Left lung (tissue), 10 donors: ENCODE data around the gene HERC4. TPM values are rescaled to one million over a fixed set of nuclear protein-coding genes. Genes with fewer than 3 reads are reported as not detected.

Experiments
- ATAC-seq: fragments of 200-7000 bp; cut with Tn5 transposase; one replicate; pipeline ENCODE4 v1.9.1; 2020; ENCODE audit warnings: moderate library complexity
- DNase-seq, 4 donors: peaks; one replicate each; pipeline ENCODE4 v3.0.0-alpha.2; 2013 to 2020
- H3K27ac ChIP-seq, 2 donors: fragments of 200-600 bp; sonication (generic) in 1 of 2; one replicate each; pipeline versions ENCODE4 v1.5.0 to v1.8.0; 2020 to 2021
- H3K27me3 ChIP-seq, 2 donors: fragments of 200-600 bp; sonication (generic) in 1 of 2; one replicate each; pipeline versions ENCODE4 v1.5.0 to v1.8.0; 2020 to 2021
- H3K36me3 ChIP-seq, 2 donors: fragments of 200-600 bp; sonication (generic) in 1 of 2; one replicate each; pipeline versions ENCODE4 v1.5.0 to v1.8.0; 2020 to 2021
- H3K4me1 ChIP-seq, 2 donors: fragments of 200-600 bp; one replicate each; pipeline ENCODE4 v1.8.0; 2021
- H3K4me3 ChIP-seq, 2 donors: fragments of 200-600 bp; sonication (generic) in 1 of 2; one replicate each; pipeline versions ENCODE4 v1.5.0 to v1.8.0; 2020 to 2021; ENCODE audit warnings: mild to moderate bottlenecking in 1 of 2
- H3K9me3 ChIP-seq, 2 donors: fragments of 200-600 bp; sonication (generic) in 1 of 2; one replicate each; pipeline versions ENCODE4 v1.5.0 to v1.8.0; 2020 to 2021
- CTCF ChIP-seq, 2 donors: fragments of 200-600 bp; sonication (generic) in 1 of 2; IDR thresholded peaks; one replicate each; pipeline versions ENCODE4 v1.5.0 to v1.8.0; 2021; ENCODE audit warnings: antibody characterized with exemption in 2 of 2
- intact Hi-C, 2 donors: fragments of 100-400 bp; cut with DNase I; formaldehyde crosslinking; loops; one replicate each; pipeline versions ENCODE4 v1.11.2 to v1.14.2; 2022
- polyA plus RNA-seq, 6 donors: library from polyadenylated mRNA; unstranded; fragments of 120-200 nt; gene quantifications; one replicate each; pipeline ENCODE4 v1.2.1, GENCODE V29; 2013; ENCODE audit not compliant: insufficient read length in 6 of 6
- total RNA-seq, 2 donors: library from RNA; stranded (reverse); fragmentation: NEBNext Ultra II Directional; extraction: Animal tissue kit (Norgen Biotek cat#: 25700); gene quantifications; one replicate each; pipeline ENCODE4 v1.2.1, GENCODE V29; 2021
- donor health status: DM: no; HTN: yes; CAD: no.
- donor health status: DM: no; HTN: no; CAD: no.

The HERC4 gene
- total and polyA plus RNA-seq, 8 donors = 51.5 to 65.7 (median 61.1) TPM

- Histone ChIP-seq H3K27ac (no peak overlapping the region), H3K27me3 (no peaks in the 10 kb centered on the region), H3K4me3 (no peak overlapping the region), H3K9me3 (no peaks in the 10 kb centered on the region), H3K36me3 (no peaks in the 10 kb centered on the region), H3K4me1 (no peaks in the 10 kb centered on the region)
- no peak for TF ChIP-seq CTCF (IDR thresholded peaks at IDR 0.05)
- no peak for DNase-seq
- intact Hi-C loops = no loop called here
- no peak for ATAC-seq
Measured at GRCh38 chr10:68118657-68119056, 43.6 kb upstream of the HERC4 start.

GRCh38 chr10:68112837-68113236, 37.8 kb upstream of the HERC4 start:
- H3K4me1 ChIP-seq = no peaks in the 10 kb centered on the region
- DNase-seq = no peak
- H3K27me3 ChIP-seq = no peaks in the 10 kb centered on the region
- no peak overlapping the region for H3K27ac ChIP-seq
- TF ChIP-seq CTCF (IDR thresholded peaks at IDR 0.05) = no peak
- ATAC-seq = no peak
- H3K4me3 ChIP-seq = no peak overlapping the region
- intact Hi-C loops = no loop called here
- no peaks in the 10 kb centered on the region for H3K36me3 ChIP-seq
- no peaks in the 10 kb centered on the region for H3K9me3 ChIP-seq

GRCh38 chr10:68111584-68111983, 36.5 kb upstream of the HERC4 start:
- Histone ChIP-seq H3K27me3 (no peaks in the 10 kb centered on the region), H3K27ac (no peak overlapping the region), H3K4me1 (no peaks in the 10 kb centered on the region), H3K4me3 (no peak overlapping the region), H3K9me3 (no peaks in the 10 kb centered on the region), H3K36me3 (no peaks in the 10 kb centered on the region)
- TF ChIP-seq CTCF (IDR thresholded peaks at IDR 0.05) = no peak
- ATAC-seq (no peak), DNase-seq (no peak)
- intact Hi-C loops = no loop called here

GRCh38 chr10:68110027-68110426, 34.9 kb upstream of the HERC4 start:
- DNase-seq = peak in 2 of 4 donors; percentile 49 to 61
- TF ChIP-seq CTCF (IDR thresholded peaks at IDR 0.05) = no peak
- Histone ChIP-seq H3K27me3 (no peaks in the 10 kb centered on the region), H3K9me3 (no peaks in the 10 kb centered on the region), H3K4me1 (no peaks in the 10 kb centered on the region), H3K4me3 (no peak overlapping the region), H3K36me3 (no peaks in the 10 kb centered on the region), H3K27ac (no peak overlapping the region)
- ATAC-seq = no peak
- intact Hi-C loops = no loop called here

GRCh38 chr10:68109331-68109730, 34.2 kb upstream of the HERC4 start, which contains the start of gene MYPN:
Gene MYPN, plus strand, starts transcription at chr10:68109488. Its CDS starts 11,951 bp downstream, at chr10:68121439.
- Histone ChIP-seq H3K36me3 (no peaks in the 10 kb centered on the region), H3K4me1 (no peaks in the 10 kb centered on the region), H3K9me3 (no peaks in the 10 kb centered on the region), H3K27me3 (no peaks in the 10 kb centered on the region), H3K4me3 (no peak within 1 kb of the TSS), H3K27ac (no peak within 1 kb of the TSS)
- no peak for TF ChIP-seq CTCF (IDR thresholded peaks at IDR 0.05)
- ATAC-seq = no peak
- DNase-seq = peak in 1 of 4 donors; percentile 19
- intact Hi-C loops = no loop called here
